Smooth muscle cell of trachea (primary cell): ENCODE data around the gene ARRB2. TPM values are rescaled to one million over a fixed set of nuclear protein-coding genes. Genes with fewer than 3 reads are reported as not detected.

Experiments used
- total RNA-seq: library from RNA; depleted of rRNA; stranded (reverse); fragments of >200 nt; gene quantifications from 2 replicates; pipeline ENCODE4 v1.2.1, GENCODE V29; 2014

The ARRB2 gene
- total RNA-seq: 3.8 and 4.6 TPM in 2 replicates

GRCh38 chr17:4709794-4710692, at the start of gene ARRB2:
TSS of gene ARRB2 (plus strand) at chr17:4710632. CDS start at chr17:4710722, 90 bp downstream.

DNA sequence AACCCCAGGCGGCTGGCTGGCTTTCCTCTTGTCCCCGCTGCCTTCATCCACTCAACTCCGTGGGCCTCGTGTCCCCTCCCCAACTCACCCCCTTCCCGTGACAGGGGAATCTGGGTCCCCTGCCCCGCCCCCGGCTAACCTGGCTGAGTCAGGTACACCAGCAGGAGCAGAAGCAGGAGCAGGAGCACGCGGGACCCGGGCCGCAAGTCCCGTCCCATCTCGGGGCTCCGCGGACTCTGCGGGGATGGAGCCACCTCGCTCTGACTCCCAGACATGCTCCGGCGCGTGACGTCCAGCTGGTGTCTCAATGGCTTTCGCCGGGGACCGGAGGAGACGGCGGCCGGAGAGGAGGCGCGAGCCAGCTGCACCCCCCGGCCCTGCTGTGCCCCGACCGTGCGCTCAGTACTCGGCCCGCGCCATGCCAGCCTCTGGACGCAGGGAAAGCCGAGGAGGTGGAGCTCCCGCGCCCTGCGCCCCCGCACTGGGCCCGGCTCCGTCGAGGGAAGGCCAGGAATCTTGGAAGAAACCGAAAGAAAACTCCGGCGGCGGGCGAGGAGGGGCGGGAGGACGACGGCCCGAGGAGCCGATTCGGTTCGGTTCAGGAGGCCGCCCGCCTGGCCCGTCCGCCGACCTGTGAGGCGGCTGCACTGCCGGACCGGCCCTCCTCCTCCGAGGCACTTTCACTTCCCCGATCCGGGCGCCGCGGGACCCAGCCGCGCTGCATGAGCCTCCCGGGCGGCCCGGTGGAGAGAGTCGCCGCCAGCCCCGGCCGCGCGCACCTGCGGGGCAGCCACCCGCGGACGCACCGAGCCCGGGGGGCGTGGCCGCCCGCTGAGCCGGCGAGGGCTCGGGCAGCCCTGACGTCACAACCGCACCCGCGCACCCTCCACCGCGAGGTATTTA, 28.9 kb downstream of the ARRB2 start, which contains the start of the genes CXCL16 and ZMYND15:
CXCL16 (minus strand) TSS at position 807 of the 903 bp plus-strand sequence; CDS start at position 218, 589 bp downstream.
ZMYND15 (plus strand) TSS at position 712 of the 903 bp plus-strand sequence. CDS start 716 bp downstream, outside the sequence.

Other genes starting within 250 kb of the ARRB2 start
- 0.17 and 1.0 TPM in 2 replicates for gene SPNS2, start 211.8 kb upstream of the ARRB2 start, total RNA-seq
- gene MYBBP1A, start 155.2 kb upstream of the ARRB2 start, total RNA-seq: 41.3 and 61.7 TPM in 2 replicates
- gene GGT6, start 150.1 kb upstream of the ARRB2 start, total RNA-seq: not detected in 2 replicates
- gene SMTNL2, start 126.1 kb upstream of the ARRB2 start, total RNA-seq: 0.15 and 1.2 TPM in 2 replicates
- gene ALOX15, start 69.0 kb upstream of the ARRB2 start, total RNA-seq: not detected in 2 replicates
- gene PELP1, start 6.5 kb upstream of the ARRB2 start, total RNA-seq: 31.1 and 36.1 TPM in 2 replicates
- 14.0 and 15.9 TPM in 2 replicates for gene MED11, start 20.8 kb downstream of the ARRB2 start, total RNA-seq
- gene ZMYND15, start 29.2 kb downstream of the ARRB2 start, total RNA-seq: 0.15 and 0.33 TPM in 2 replicates
- 2.0 TPM in 1 of 2 replicates, not detected in the other for gene CXCL16, start 29.3 kb downstream of the ARRB2 start, total RNA-seq
- not detected in 2 replicates for gene TM4SF5, start 61.3 kb downstream of the ARRB2 start, total RNA-seq
- gene VMO1, start 75.7 kb downstream of the ARRB2 start, total RNA-seq: 0.83 and 1.0 TPM in 2 replicates
- gene GLTPD2, start 78.3 kb downstream of the ARRB2 start, total RNA-seq: not detected in 2 replicates
- gene PSMB6, start 85.5 kb downstream of the ARRB2 start, total RNA-seq: 97.4 and 218 TPM in 2 replicates
- 29.8 and 30.1 TPM in 2 replicates for gene PLD2, start 96.5 kb downstream of the ARRB2 start, total RNA-seq
- gene MINK1, start 122.7 kb downstream of the ARRB2 start, total RNA-seq: 39.4 and 40.6 TPM in 2 replicates
- 1.9 and 5.0 TPM in 2 replicates for gene C17orf107, start 188.9 kb downstream of the ARRB2 start, total RNA-seq
- gene CHRNE, start 192.5 kb downstream of the ARRB2 start, total RNA-seq: 0.87 and 1.2 TPM in 2 replicates
- not detected in 2 replicates for gene GP1BA, start 221.6 kb downstream of the ARRB2 start, total RNA-seq
- 49.3 and 52.8 TPM in 2 replicates for gene SLC25A11, start 229.4 kb downstream of the ARRB2 start, total RNA-seq
- 24.0 and 30.8 TPM in 2 replicates for gene RNF167, start 229.6 kb downstream of the ARRB2 start, total RNA-seq
- gene PFN1, start 237.9 kb downstream of the ARRB2 start, total RNA-seq: 605 and 662 TPM in 2 replicates
- gene ENO3, start 240.5 kb downstream of the ARRB2 start, total RNA-seq: 2.3 and 3.6 TPM in 2 replicates